PC-9 (cell line): ENCODE measurements around the gene QARS1. TPM values are rescaled to one million over a fixed set of nuclear protein-coding genes. Genes with fewer than 3 reads are reported as not detected.
A peak's percentile ranks its signal among the peaks of the same experiment; 100 is the strongest.

ENCODE experiments used
- BruUV-seq: library from RNA; stranded (reverse); fragments of 400-500 nt; replicated peaks from 2 replicates; lab custom pipeline; 2021; lab: Mats Ljungman, UMichigan
- CTCF ChIA-PET: fragments of 300-600 bp; sonication (Branson Sonifier 250); formaldehyde crosslinking; loops from one replicate; lab custom pipeline; 2022; ENCODE audit warnings: antibody characterized with exemption; lab: Charles Lee
- POLR2A ChIA-PET: fragments of 300-600 bp; sonication (Branson Sonifier 250); formaldehyde crosslinking; loops from one replicate; lab custom pipeline; 2022; ENCODE audit warnings: antibody characterized with exemption; ENCODE audit not compliant: unreplicated experiment; lab: Charles Lee
- DNase-seq, 2 experiments: peaks; one replicate each; pipeline versions ENCODE4 v3.0.0 to v3.0.0-alpha.2; 2015 to 2022; ENCODE audit warnings: mixed read lengths in 1 of 2
- H2AFZ ChIP-seq: fragments of 200-600 bp; sonication (generic); 2 replicates; pipeline ENCODE4 v1.8.1; 2017; ENCODE audit warnings: antibody characterized with exemption
- H3F3A ChIP-seq: fragments of 200-600 bp; sonication (generic); 2 replicates; pipeline ENCODE4 v1.8.1; 2017; ENCODE audit warnings: antibody characterized with exemption, mild to moderate bottlenecking, low read depth; ENCODE audit not compliant: insufficient read depth
- H3K27ac ChIP-seq: fragments of 200-600 bp; sonication (generic); 2 replicates; pipeline ENCODE4 v1.6.1; 2016; ENCODE audit warnings: mixed run types
- H3K27me3 ChIP-seq: fragments of 200-600 bp; sonication (generic); 2 replicates; pipeline ENCODE4 v1.6.1; 2016; ENCODE audit warnings: low read depth, mixed run types; ENCODE audit not compliant: insufficient read depth
- H3K36me3 ChIP-seq: fragments of 200-600 bp; sonication (generic); 2 replicates; pipeline ENCODE4 v1.6.1; 2016; ENCODE audit warnings: low read depth, mixed run types
- H3K4me1 ChIP-seq: fragments of 200-600 bp; sonication (generic); replicated peaks from 2 replicates; pipeline ENCODE4 v1.6.1; 2016; ENCODE audit warnings: mixed run types; ENCODE audit not compliant: insufficient read depth
- H3K4me2 ChIP-seq: fragments of 200-600 bp; sonication (generic); 2 replicates; pipeline ENCODE4 v1.6.1; 2017; ENCODE audit warnings: mixed run types
- H3K4me3 ChIP-seq: fragments of 200-600 bp; sonication (generic); 2 replicates; pipeline ENCODE4 v1.6.1; 2016; ENCODE audit warnings: mixed run types
- H3K79me2 ChIP-seq: fragments of 200-600 bp; sonication (generic); 2 replicates; pipeline ENCODE4 v1.6.1; 2017; ENCODE audit warnings: low read depth, mixed run types
- H3K9me2 ChIP-seq: fragments of 200-600 bp; sonication (generic); 2 replicates; pipeline ENCODE4 v1.8.1; 2017; ENCODE audit warnings: mild to moderate bottlenecking; ENCODE audit not compliant: insufficient read depth
- H3K9me3 ChIP-seq: fragments of 200-600 bp; sonication (generic); 2 replicates; pipeline ENCODE4 v1.8.1; 2016; ENCODE audit warnings: low read depth; ENCODE audit not compliant: insufficient read depth
- H4K20me1 ChIP-seq: fragments of 200-600 bp; sonication (generic); 2 replicates; pipeline ENCODE4 v1.8.1; 2017; ENCODE audit not compliant: insufficient read depth
- EZH2 ChIP-seq: fragments of 200-600 bp; sonication (generic); IDR thresholded peaks from 2 replicates; pipeline ENCODE4 v1.8.0; 2017; ENCODE audit warnings: antibody characterized with exemption, low read depth
- intact Hi-C: fragments of 100-400 bp; cut with micrococcal nuclease; formaldehyde crosslinking; loops from one replicate; pipeline ENCODE4 v1.10.0; 2022; ENCODE audit not compliant: unreplicated experiment
- total RNA-seq: library from RNA; stranded (reverse); gene quantifications from 2 replicates; pipeline ENCODE4 v1.2.3, GENCODE V29; 2021
- TF ChIP-seq, protein P1 (sequence below): fragments of 200-600 bp; sonication (generic); conservative IDR thresholded peaks from 2 replicates; pipeline ENCODE4 v1.6.1; 2017; ENCODE audit warnings: mixed run types, antibody characterized with exemption, mild to moderate bottlenecking, moderate library complexity

The QARS1 gene
- total RNA-seq, 1 experiment from 2014 or later: 337 TPM

DNA sequence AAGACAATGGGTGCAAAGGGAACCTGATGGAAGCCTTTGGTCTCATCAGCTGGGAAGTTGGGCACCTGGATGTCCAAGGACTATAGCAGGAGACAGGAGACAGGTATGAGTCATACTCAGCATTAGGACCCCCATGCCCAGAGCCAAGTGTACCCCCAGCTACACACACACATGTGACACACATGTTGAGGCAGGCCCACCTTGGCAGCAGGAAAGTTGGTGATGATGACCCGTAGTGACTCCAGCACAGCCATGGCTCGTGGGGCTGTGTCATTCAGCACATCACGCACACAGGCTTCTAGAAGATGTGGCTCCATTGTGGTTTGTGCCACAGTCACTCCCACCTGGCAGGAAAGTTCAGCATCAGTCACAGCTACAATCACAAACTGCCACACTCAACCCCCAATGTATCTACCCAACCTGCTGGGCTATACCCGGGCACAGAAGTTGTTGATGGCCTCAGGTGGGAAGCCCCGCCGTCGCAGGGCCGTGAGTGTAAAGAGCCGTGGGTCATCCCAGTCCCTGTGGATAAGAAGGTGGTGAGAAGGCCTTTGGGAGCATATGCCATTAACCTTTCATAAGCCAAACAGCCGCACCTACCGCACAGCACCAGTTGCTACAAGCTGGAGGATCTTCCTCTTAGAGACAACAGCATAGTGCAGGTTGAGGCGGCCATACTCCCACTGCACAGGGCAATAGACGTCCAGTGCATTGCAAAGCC, 5.5 kb downstream of the QARS1 start:
- H2AFZ ChIP-seq: no peak overlapping the region
- peaks cover 5% of the 10 kb centered on the region; the same call in 1 of the 2 replicates for H3K36me3 ChIP-seq
- H3F3A ChIP-seq: peaks cover 16% of the 10 kb centered on the region; the same call in 1 of the 2 replicates
- no peak overlapping the region for H3K4me2 ChIP-seq
- H3K9me2 ChIP-seq: no peaks in the 10 kb centered on the region
- peaks cover 12% of the 10 kb centered on the region for H3K79me2 ChIP-seq
- DNase-seq: no peak
- BruUV-seq: no TSS peak
- no peak overlapping the region for H3K27ac ChIP-seq
- no peak for TF ChIP-seq EZH2
- TF ChIP-seq, protein P1, sequence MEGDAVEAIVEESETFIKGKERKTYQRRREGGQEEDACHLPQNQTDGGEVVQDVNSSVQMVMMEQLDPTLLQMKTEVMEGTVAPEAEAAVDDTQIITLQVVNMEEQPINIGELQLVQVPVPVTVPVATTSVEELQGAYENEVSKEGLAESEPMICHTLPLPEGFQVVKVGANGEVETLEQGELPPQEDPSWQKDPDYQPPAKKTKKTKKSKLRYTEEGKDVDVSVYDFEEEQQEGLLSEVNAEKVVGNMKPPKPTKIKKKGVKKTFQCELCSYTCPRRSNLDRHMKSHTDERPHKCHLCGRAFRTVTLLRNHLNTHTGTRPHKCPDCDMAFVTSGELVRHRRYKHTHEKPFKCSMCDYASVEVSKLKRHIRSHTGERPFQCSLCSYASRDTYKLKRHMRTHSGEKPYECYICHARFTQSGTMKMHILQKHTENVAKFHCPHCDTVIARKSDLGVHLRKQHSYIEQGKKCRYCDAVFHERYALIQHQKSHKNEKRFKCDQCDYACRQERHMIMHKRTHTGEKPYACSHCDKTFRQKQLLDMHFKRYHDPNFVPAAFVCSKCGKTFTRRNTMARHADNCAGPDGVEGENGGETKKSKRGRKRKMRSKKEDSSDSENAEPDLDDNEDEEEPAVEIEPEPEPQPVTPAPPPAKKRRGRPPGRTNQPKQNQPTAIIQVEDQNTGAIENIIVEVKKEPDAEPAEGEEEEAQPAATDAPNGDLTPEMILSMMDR: no peak
- POLR2A ChIA-PET: no interaction called here
- H3K4me1 ChIP-seq: peaks cover 11% of the 10 kb centered on the region
- intact Hi-C loops: no loop called here
- no peaks in the 10 kb centered on the region for H3K9me3 ChIP-seq
- no peak overlapping the region for H3K4me3 ChIP-seq
- H4K20me1 ChIP-seq: no peaks in the 10 kb centered on the region
- CTCF ChIA-PET: no interaction called here
- no peaks in the 10 kb centered on the region for H3K27me3 ChIP-seq

DNA sequence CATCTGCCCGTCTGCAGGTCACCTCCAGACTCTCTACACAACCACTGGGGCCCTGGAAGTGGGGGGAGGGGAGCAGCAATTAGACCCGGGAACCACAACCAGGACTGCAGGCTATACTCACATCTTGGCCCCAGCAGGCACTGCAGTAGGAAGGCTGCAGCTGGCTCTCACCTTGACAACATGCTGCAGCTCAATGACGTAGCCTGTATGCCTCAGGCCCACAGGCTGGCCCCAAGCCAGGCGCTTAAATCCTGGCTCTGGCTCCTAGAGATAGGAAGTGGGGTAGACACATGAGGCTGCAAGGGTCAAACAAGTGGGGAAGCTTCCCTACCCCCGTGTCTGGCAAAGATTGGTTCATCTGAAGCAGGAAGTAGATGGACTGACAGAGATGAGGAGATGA, 6.1 kb downstream of the QARS1 start:
- Histone ChIP-seq H3K27me3 (no peaks in the 10 kb centered on the region), H3K27ac (no peak overlapping the region), H3K79me2 (peaks cover 6% of the 10 kb centered on the region), H3K4me1 (peaks cover 6% of the 10 kb centered on the region), H3F3A (peaks cover 16% of the 10 kb centered on the region; the same call in 1 of the 2 replicates), H3K9me2 (no peaks in the 10 kb centered on the region), H2AFZ (no peak overlapping the region), H4K20me1 (no peaks in the 10 kb centered on the region), H3K4me2 (no peak overlapping the region), H3K9me3 (no peaks in the 10 kb centered on the region), H3K36me3 (peaks cover 5% of the 10 kb centered on the region; the same call in 1 of the 2 replicates), H3K4me3 (no peak overlapping the region)
- POLR2A ChIA-PET: no interaction called here
- TF ChIP-seq, protein P1: no peak
- no peak for TF ChIP-seq EZH2
- CTCF ChIA-PET: no interaction called here
- DNase-seq: no peak
- BruUV-seq: no TSS peak
- intact Hi-C loops: no loop called here

DNA sequence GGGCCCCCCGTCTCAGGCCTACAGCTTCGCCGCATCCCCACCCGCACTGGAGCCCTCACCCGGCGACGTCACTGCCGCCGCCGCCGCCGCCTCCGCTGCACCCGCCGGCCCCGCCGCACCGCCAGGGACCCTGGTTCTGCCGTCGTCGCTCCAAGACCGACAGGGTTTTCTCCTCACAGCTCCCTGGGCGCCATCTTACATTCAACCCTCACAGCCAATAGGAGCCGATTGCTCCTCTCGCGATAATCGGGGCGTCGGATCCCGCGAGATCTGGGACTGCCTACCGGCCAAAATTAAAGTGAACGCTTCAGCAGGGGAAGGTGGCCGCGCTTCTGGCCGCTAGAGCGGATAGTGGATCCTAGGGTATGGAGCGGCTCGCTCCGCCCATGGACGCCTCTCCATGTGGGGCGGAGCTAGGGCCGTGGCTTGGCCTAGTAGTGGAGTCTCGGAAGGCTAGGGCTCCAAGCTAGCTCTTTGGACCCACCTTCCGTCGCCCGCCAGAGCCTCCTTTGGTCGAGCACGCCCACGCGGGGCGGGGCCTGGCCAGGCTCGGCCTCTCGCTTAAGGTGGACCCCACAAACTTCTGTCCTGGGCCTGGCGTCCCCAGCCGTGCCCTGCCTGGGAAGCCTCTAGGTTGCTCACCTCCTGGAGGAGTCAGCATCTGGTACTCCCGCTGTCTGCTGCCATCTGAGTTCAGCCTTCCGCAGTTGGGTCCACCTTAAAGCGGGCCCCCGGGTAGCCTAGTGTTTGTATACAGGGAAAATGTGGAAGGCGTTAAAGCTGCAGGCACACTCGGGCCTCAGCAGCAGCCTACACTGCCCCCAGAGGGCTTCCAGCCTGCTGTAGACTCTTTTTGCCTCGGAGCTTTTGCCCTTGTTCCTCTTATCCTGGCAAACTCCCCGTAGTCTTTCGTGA, 10.4 kb downstream of the QARS1 start, which contains the start of gene QRICH1:
Gene QRICH1 (minus strand): TSS at position 219 of the 915 bp plus-strand sequence. CDS start 17,054 bp downstream, outside the sequence.
- Histone ChIP-seq H3K36me3 (peaks cover 9% of the 10 kb centered on the region), H3F3A (peaks cover 29% of the 10 kb centered on the region; the same call in 1 of the 2 replicates), H3K79me2 (peaks cover 42% of the 10 kb centered on the region), H3K27ac (peak within 1 kb of the TSS; percentile 87), H2AFZ (peak within 1 kb of the TSS; percentile 80), H3K4me1 (peaks cover 17% of the 10 kb centered on the region), H3K4me2 (peak within 1 kb of the TSS; percentile 93), H3K9me2 (no peaks in the 10 kb centered on the region), H3K9me3 (no peaks in the 10 kb centered on the region), H3K27me3 (no peaks in the 10 kb centered on the region), H4K20me1 (peaks cover 11% of the 10 kb centered on the region), H3K4me3 (peak within 1 kb of the TSS; percentile 93)
- POLR2A ChIA-PET: interaction anchor here (0.6 to 2.0 kb wide), 15 partner anchors 8 to 906 kb away, joined by 3 to 21 read pairs (median 5); partner anchors contain the start of genes CDC25A, NDUFAF3, RHOA and TCTA
- BruUV-seq: no TSS peak
- intact Hi-C loops: loop anchor here (1.0 to 5.0 kb wide), 4 partner anchors 10 to 87 kb away; partner anchors contain the start of genes IMPDH2, LAMB2, QARS1 and WDR6
- CTCF ChIA-PET: interaction anchor here (0.7 to 1.2 kb wide), 7 partner anchors 10 to 546 kb away, joined by 3 to 5 read pairs (median 4); partner anchors contain the start of genes LAMB2 and USP19
- DNase-seq: peak; percentile 95 to 96
- no peak for TF ChIP-seq EZH2
- TF ChIP-seq, protein P1: peak; percentile 47; the same call in 1 of the 2 replicates
